Adipose tissue (tissue), 3 donors: ENCODE results near the gene ADAMTS16. TPM values are rescaled to one million over a fixed set of nuclear protein-coding genes. Genes with fewer than 3 reads are reported as not detected.

Source experiments
- H3K27ac ChIP-seq: one replicate; pipeline ENCODE4 v1.5.1; 2013; ENCODE audit warnings: low read depth, low read length
- WGBS, 3 donors: extraction: QIAGEN DNeasy Blood & Tissue Kit; methylation state at CpG; one replicate each; pipeline ENCODE4 v1.1.7; 2013; 5-methylcytosine and 5-hydroxymethylcytosine counted together
- polyA plus RNA-seq, 3 donors: library from polyadenylated mRNA; stranded (reverse); fragments of 200-250 nt; gene quantifications; one replicate each; pipeline ENCODE4 v1.2.3, GENCODE V29; 2013
- donor health status: healthy with polysubstance abuse.
- donor health status: Bipolar disorder and iron deficiency.
- donor health status: healthy.

The ADAMTS16 gene
- polyA plus RNA-seq, 3 donors, result 0.61 to 1.7 (median 1.6) TPM

DNA sequence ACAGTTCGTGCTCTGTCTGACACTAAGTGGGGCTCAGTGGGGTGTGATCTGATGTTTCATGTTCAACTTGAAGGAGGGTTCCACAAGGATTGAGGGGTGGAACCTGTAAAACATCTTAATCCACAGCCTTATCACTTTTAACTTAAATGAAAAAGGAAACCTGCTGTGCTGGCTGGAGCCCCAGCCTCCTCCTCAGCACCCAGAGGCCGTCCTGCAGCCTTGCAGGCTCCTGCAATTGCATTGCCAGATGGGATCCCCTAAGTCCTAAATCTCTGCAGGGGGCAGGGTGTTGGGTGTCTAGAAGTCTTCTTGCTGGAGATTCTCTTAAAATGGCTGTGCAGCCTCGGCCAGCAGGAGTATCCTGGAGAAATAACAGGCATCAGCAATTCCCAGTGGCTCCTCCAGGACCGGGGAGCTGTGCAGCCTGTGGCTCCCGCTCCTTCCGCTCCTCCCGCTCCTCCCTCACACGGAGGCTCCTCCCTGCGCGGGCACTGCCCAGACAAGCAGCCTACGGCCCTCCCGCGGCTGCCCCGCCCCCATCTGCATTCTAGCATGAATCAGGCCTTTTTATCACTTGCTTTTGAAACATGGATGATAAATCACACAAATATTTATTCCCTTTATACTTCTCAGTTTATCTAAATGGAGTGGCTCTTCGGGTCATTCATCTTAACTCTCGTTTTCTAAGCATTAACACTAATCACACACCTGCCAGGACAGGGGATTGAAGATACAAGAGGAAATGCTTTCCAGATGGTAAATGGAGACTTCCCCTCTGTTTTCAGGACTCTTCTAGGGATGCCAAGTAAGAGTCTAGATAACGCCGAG, 131.0 kb downstream of the ADAMTS16 start:
- WGBS, 3 donors, result 18 to 46% (median 43%) methylated on average over 18 of the region's 18 CpGs
- no peak overlapping the region for H3K27ac ChIP-seq

DNA sequence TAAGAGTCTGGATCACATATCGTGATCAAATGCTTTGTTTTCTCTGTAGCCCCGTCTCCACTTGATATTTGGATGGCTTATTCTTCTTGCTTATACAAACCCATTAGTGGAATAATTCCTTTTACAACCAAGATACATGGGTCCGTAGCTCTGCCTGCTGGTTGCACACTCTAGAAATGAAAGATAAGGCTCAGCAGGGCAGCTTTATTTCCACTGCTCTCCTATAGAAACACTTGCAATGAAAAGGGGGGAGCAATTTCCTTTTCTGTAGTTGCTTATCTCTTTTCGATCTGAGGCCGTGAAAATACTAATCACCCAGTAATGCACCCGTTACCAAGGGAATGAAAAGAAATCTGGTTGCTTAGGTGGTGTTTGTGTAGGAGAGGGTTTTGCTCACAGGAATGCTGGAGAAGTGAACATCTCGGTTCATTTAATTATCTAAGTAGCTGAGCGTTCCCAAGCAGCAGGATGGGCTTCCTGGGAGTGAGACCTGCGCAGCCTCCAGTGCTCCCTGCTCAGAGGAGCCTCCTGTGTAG, 131.7 kb downstream of the ADAMTS16 start:
- 20 to 48% (median 46%) methylated on average over 9 of the region's 9 CpGs for WGBS, 3 donors
- H3K27ac ChIP-seq, result no peak overlapping the region

DNA sequence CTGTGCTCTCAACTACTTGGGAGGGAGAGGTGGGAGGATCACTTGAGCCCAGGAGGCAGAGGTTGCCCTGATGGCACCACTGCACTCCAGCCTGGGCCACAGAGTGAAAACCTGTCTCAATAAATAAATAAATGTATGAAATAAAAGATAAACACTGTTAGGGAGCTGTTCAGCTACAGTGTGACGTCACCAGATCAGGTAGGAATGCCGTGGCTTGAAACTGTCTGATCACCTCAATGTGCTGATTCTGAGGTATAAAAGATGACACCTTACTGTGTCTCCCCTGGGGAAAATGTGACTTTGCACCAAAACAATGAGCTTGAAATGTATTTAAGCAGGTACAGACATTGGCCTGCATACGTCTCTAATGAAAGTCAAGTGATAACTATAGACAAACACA, 133.3 kb downstream of the ADAMTS16 start:
- 78 to 94% (median 91%) methylated on average over 3 of the region's 3 CpGs for WGBS, 3 donors
- H3K27ac ChIP-seq, result no peak overlapping the region

- no peak overlapping the region for H3K27ac ChIP-seq
- WGBS, 3 donors, result 72 to 96% (median 90%) methylated on average over 5 of the region's 5 CpGs
These were observed 133.8 kb downstream of the ADAMTS16 start for GRCh38 chr5:5273976-5274375.

GRCh38 chr5:5275211-5275610, 135.1 kb downstream of the ADAMTS16 start:
- no peak overlapping the region for H3K27ac ChIP-seq
- WGBS, 3 donors, result 39 to 58% (median 51%) methylated on average over 1 of the region's 1 CpG

- WGBS, 3 donors, result 75 to 82% (median 82%) methylated on average over 8 of the region's 8 CpGs
These were observed 136.3 kb downstream of the ADAMTS16 start for GRCh38 chr5:5276430-5276829.

GRCh38 chr5:5276951-5277517, 136.9 kb downstream of the ADAMTS16 start:
- H3K27ac ChIP-seq, result no peak overlapping the region
- WGBS, 3 donors, result 73 to 94% (median 91%) methylated on average over 12 of the region's 12 CpGs

More at GRCh38 chr5:5276430-5276829, 136.3 kb downstream of the ADAMTS16 start:
- H3K27ac ChIP-seq, result no peak overlapping the region

DNA sequence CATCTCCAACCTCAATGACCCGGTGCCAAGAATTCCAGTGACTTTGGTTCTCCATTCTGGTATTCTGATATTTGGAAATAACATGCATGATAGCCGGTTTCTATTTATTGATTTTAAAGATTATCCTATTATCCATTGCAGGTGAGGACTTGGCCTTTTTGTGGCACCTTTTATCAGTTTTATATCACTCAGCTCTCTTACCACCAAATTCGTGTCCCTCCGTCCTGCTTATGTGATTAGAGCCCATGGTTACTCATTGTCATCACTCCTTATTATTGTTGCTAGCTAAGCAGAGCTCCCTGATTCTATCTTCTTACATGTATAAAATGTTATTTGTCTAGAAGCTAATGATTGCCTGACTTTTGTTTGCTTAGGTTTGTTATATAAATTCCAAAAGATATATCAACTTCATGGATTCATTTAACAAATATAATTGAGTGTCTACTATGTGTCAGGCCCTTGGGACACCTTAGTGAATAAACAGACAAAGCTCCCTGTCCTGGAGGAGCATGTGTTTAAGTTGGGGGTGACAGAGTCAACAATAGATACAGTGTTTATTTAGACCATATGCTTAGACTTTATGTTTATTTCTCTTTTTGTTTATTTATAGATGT, 138.2 kb downstream of the ADAMTS16 start:
- WGBS, 3 donors, result 56 to 90% (median 90%) methylated on average over 4 of the region's 4 CpGs
- H3K27ac ChIP-seq, result no peak overlapping the region

- H3K27ac ChIP-seq, result no peak overlapping the region
- 72 to 82% (median 78%) methylated on average over 3 of the region's 3 CpGs for WGBS, 3 donors
These were observed 138.8 kb downstream of the ADAMTS16 start for GRCh38 chr5:5278815-5279381.

DNA sequence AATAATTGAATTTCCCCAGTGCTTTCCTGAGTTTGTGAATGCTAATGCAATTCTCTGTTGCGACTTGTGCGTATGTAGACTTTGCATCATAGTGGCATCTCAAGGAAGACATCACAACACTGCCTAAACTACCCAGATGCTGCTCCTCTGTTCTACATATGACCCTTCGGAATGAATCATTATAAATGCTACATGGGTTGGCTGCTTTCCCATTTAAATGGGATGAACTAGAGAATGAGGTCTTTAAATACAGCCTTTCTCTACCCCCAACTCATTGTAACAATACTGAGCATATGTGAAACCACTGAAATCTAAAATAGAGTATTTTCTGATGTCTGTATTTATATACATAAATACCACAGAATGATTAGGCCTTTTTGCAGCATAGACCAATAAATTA, 145.8 kb downstream of the ADAMTS16 start:
- 89 to 92% (median 90%) methylated on average over 3 of the region's 3 CpGs for WGBS, 3 donors

GRCh38 chr5:5287419-5287818, 147.3 kb downstream of the ADAMTS16 start:
- no peak overlapping the region for H3K27ac ChIP-seq
- WGBS, 3 donors, result 86 to 95% (median 91%) methylated on average over 9 of the region's 9 CpGs

More for the DNA sequence above, 145.8 kb downstream of the ADAMTS16 start:
- no peak overlapping the region for H3K27ac ChIP-seq

DNA sequence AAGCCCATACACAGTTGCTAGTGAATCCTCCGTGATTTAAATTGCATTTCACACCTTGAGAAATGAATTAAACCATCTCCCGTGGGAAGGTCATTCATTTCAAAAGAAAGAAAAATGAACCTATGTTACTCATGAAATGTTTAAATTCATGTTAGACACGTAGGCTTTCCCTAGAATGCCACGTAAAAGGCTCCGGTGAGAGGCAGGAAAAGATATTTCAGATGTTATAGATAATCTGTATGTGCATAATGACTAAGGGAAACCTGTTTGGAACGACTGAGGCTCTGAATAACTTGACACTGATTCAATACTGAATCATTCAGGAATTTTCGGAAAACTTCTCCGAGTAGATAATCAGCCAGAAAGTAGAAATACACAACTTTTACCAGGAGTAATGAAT, 148.1 kb downstream of the ADAMTS16 start:
- H3K27ac ChIP-seq, result no peak overlapping the region
- 62 to 65% (median 65%) methylated on average over 8 of the region's 8 CpGs for WGBS, 3 donors

- WGBS, 3 donors, result 49 to 93% (median 84%) methylated on average over 2 of the region's 2 CpGs
- no peak overlapping the region for H3K27ac ChIP-seq
These were observed 149.4 kb downstream of the ADAMTS16 start for GRCh38 chr5:5289537-5289936.

DNA sequence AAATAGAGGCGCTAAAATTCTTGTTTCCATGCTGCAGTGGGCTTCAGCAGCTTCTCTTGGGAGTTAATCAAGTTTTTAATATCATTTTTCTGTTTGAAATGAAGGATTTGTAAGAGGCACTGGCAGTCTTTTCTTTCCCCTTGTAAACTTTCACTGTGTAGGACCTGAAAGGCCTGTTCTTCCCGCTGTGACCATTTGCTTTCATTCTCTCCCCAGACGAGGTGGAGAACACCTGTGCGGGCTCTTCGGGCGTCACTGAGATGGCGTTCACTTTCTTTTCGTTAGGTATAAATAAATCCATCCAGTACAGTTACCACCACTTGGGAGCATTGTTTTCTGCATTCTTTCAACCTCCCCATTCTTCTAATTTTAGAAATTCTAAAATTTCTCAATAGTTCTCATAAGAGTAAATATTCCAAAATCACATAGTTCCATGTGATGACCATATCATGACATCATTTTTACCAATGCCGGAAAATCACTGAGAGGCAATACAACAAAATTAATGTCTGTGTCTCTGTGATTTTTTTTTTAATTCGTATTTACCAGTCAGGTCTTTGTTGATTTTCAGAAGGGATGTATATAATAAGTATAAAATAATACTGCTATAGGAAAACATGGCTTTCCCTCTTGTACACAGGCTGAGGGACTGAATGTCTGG, 150.7 kb downstream of the ADAMTS16 start:
- 78 to 79% (median 78%) methylated on average over 10 of the region's 10 CpGs for WGBS, 3 donors
- H3K27ac ChIP-seq, result no peak overlapping the region

- WGBS, 3 donors, result 48 to 52% (median 49%) methylated on average over 7 of the region's 7 CpGs
- no peak overlapping the region for H3K27ac ChIP-seq
These were observed 151.2 kb downstream of the ADAMTS16 start for GRCh38 chr5:5291357-5291756.

DNA sequence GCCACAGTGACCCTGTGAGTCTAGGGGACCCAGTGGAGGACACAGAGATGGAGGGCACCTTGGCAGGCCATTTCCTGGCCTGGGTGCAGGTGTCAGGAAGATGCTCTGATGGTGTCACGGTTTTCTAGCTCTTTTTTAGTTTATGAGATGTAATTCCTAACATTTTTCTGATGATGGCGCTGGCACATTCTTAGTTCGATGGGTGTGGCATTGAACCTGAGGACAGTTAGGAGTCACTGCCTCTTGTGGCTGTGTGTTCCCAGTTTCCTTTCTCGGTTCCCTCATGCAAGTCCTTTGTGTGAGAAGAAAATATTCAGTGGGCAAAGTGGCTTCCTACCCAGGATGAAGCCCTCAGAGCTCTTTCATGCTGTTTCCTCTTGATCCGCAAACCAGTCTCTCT, 152.9 kb downstream of the ADAMTS16 start:
- WGBS, 3 donors, result 76 to 86% (median 78%) methylated on average over 5 of the region's 5 CpGs
- H3K27ac ChIP-seq, result no peak overlapping the region

DNA sequence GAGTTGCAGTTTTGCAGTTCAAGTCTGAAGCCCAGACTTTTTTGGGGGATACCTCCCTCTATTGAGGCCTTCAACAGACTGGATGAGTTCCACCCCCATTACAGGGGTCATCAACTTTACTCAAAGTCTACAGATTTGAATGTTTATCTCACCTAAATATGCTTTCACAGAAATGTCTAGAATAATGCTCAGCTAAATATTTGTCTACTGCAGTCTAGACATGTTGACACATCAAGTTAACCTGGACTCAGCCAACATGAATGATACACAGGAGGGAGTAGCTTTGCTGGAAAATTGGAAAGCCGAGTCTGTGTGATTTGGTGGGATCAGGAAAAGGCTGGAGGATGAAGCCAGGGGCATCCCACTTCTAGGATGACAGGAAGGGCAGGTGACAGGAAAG, 154.3 kb downstream of the ADAMTS16 start:
- WGBS, 3 donors, result 76 to 84% (median 81%) methylated on average over 1 of the region's 1 CpG
- H3K27ac ChIP-seq, result no peak overlapping the region

GRCh38 chr5:5295351-5295750, 155.2 kb downstream of the ADAMTS16 start:
- no peak overlapping the region for H3K27ac ChIP-seq
- 70 to 78% (median 73%) methylated on average over 4 of the region's 4 CpGs for WGBS, 3 donors
